ENCODE results near the gene ABCC10. TPM values are rescaled to one million over a fixed set of nuclear protein-coding genes. Genes with fewer than 3 reads are reported as not detected.

The ABCC10 gene
- total and polyA plus RNA-seq, 7 experiments from 2014 or later: 9.8 to 74.6 (median 58.4) TPM

- DNase-seq (no peak), ATAC-seq (no peak)
- Mint-ChIP-seq H3K4me1 (peaks cover 15 to 36% (median 27%) of the 10 kb centered on the region in 7 donors), H3K9me3 (peaks cover 0 to 1% (median 0%) of the 10 kb centered on the region in 11 donors), H3K27ac (peak overlapping the region; percentile 93 to 100 (median 98)), H3K36me3 (peaks cover 0 to 7% (median 3%) of the 10 kb centered on the region in 5 donors), H3K27me3 (no peaks in the 10 kb centered on the region), H3K4me3 (peak overlapping the region; percentile 89 to 98 (median 94))
- ChIA-PET CTCF (interaction anchor here (1.0 kb wide), 1 partner anchor 342 kb away, joined by 3 read pairs; the partner anchor contains the start of gene VEGFA), POLR2A (interaction anchor here (0.8 to 2.4 kb wide), 9 partner anchors 29 to 148 kb away, joined by 3 to 14 read pairs (median 6); partner anchors contain the start of genes POLH, POLR1C, TJAP1 and XPO5)
- intact Hi-C loops (cut with micrococcal nuclease): loop anchor here (5.0 kb wide), 5 partner anchors 446 to 1881 kb away; partner anchors contain the start of genes CNPY3 (in 1 of the 2), FOXP4 (in 1 of the 2), MRPS10 (in 1 of the 2) and PPP2R5D (in 1 of the 2)
- Histone ChIP-seq H3K4me3 (ENCODE audit: low read length) (peak overlapping the region; percentile 77), H3K36me3 (ENCODE audit: control insufficient read depth in 2 of 3, insufficient read depth in 3 of 3, low read length in 3 of 3) (peaks cover 0 to 27% (median 0%) of the 10 kb centered on the region in 3 experiments), H3K27ac (ENCODE audit: low read depth, low read length) (peak overlapping the region; percentile 95), H3K27me3 (ENCODE audit: control insufficient read depth in 2 of 2, insufficient read depth in 2 of 2, low read length in 2 of 2) (no peaks in the 10 kb centered on the region), H3K9me3 (ENCODE audit: control insufficient read depth in 2 of 3, low read length in 3 of 3) (no peaks in the 10 kb centered on the region), H3K4me1 (ENCODE audit: control insufficient read depth in 2 of 2, insufficient read depth in 2 of 2, low read length in 2 of 2) (peaks cover 11 to 12% of the 10 kb centered on the region in 2 donors)
These were observed 800 bp downstream of the ABCC10 start for GRCh38 chr6:43428112-43428570.

GRCh38 chr6:43428874-43429273 lies 1.5 kb downstream of the ABCC10 start:
- POLR2A ChIA-PET: interaction anchor here (2.1 to 2.4 kb wide), 3 partner anchors 45 to 88 kb away, joined by 6 to 14 read pairs (median 12); partner anchors contain the start of genes POLR1C, TJAP1 and YIPF3
- peak overlapping the region; percentile 93 to 100 (median 98) for H3K27ac Mint-ChIP-seq
- Histone ChIP-seq H3K4me1 (ENCODE audit: control insufficient read depth in 2 of 2, insufficient read depth in 2 of 2, low read length in 2 of 2) (peaks cover 11 to 12% of the 10 kb centered on the region in 2 donors), H3K9me3 (ENCODE audit: control insufficient read depth in 2 of 3, low read length in 3 of 3) (no peaks in the 10 kb centered on the region), H3K27ac (ENCODE audit: low read depth, low read length) (peak overlapping the region; percentile 95), H3K27me3 (ENCODE audit: control insufficient read depth in 2 of 2, insufficient read depth in 2 of 2, low read length in 2 of 2) (no peaks in the 10 kb centered on the region), H3K4me3 (ENCODE audit: low read length) (no peak overlapping the region), H3K36me3 (ENCODE audit: control insufficient read depth in 2 of 3, insufficient read depth in 3 of 3, low read length in 3 of 3) (peaks cover 0 to 34% (median 0%) of the 10 kb centered on the region in 3 experiments)
- H3K36me3 Mint-ChIP-seq: peaks cover 0 to 7% (median 3%) of the 10 kb centered on the region in 5 donors
- intact Hi-C loops (cut with micrococcal nuclease): loop anchor here (5.0 kb wide), 5 partner anchors 447 to 1882 kb away; partner anchors contain the start of genes CNPY3 (in 1 of the 2), FOXP4 (in 1 of the 2), MRPS10 (in 1 of the 2) and PPP2R5D (in 1 of the 2)
- H3K9me3 Mint-ChIP-seq: peaks cover 0 to 1% (median 0%) of the 10 kb centered on the region in 11 donors
- ATAC-seq: no peak
- DNase-seq: no peak
- peak overlapping the region; percentile 89 to 98 (median 94) for H3K4me3 Mint-ChIP-seq
- H3K4me1 Mint-ChIP-seq: peaks cover 15 to 36% (median 27%) of the 10 kb centered on the region in 7 donors
- CTCF ChIA-PET: no interaction called here
- no peaks in the 10 kb centered on the region for H3K27me3 Mint-ChIP-seq

- no peaks in the 10 kb centered on the region for H3K9me3 Mint-ChIP-seq
- ATAC-seq: no peak
- no peak overlapping the region for H3K4me3 Mint-ChIP-seq
- peaks cover 0 to 14% (median 3%) of the 10 kb centered on the region in 5 donors for H3K36me3 Mint-ChIP-seq
- H3K27me3 Mint-ChIP-seq: no peaks in the 10 kb centered on the region
- peaks cover 11 to 12% of the 10 kb centered on the region in 2 donors for H3K4me1 ChIP-seq (ENCODE audit: control insufficient read depth in 2 of 2, insufficient read depth in 2 of 2, low read length in 2 of 2)
- CTCF ChIA-PET: interaction anchor here (0.5 to 1.3 kb wide), 2 partner anchors 7 to 28 kb away, joined by 4 to 5 read pairs; no protein-coding TSS in a partner anchor
- intact Hi-C loops (cut with micrococcal nuclease): no loop called here
- no peaks in the 10 kb centered on the region for H3K9me3 ChIP-seq (ENCODE audit: control insufficient read depth in 2 of 3, low read length in 3 of 3)
- H3K4me3 ChIP-seq (ENCODE audit: low read length): no peak overlapping the region
- no peaks in the 10 kb centered on the region for H3K27me3 ChIP-seq (ENCODE audit: control insufficient read depth in 2 of 2, insufficient read depth in 2 of 2, low read length in 2 of 2)
- peaks cover 12 to 30% (median 21%) of the 10 kb centered on the region in 7 donors for H3K4me1 Mint-ChIP-seq
- H3K27ac ChIP-seq (ENCODE audit: low read depth, low read length): no peak overlapping the region
- POLR2A ChIA-PET: interaction anchor here (0.6 kb wide), 2 partner anchors 8 to 12 kb away, joined by 3 read pairs; no protein-coding TSS in a partner anchor
- no peak for DNase-seq
- no peak overlapping the region for H3K27ac Mint-ChIP-seq
- peaks cover 0 to 43% (median 0%) of the 10 kb centered on the region in 3 experiments for H3K36me3 ChIP-seq (ENCODE audit: control insufficient read depth in 2 of 3, insufficient read depth in 3 of 3, low read length in 3 of 3)
These were observed 4.9 kb downstream of the ABCC10 start for GRCh38 chr6:43432009-43432945.

GRCh38 chr6:43433148-43433547 lies 5.8 kb downstream of the ABCC10 start:
- no peak for ATAC-seq
- H3K27ac ChIP-seq (ENCODE audit: low read depth, low read length): no peak overlapping the region
- Mint-ChIP-seq H3K27me3 (no peaks in the 10 kb centered on the region), H3K4me1 (peaks cover 10 to 27% (median 17%) of the 10 kb centered on the region in 7 donors), H3K9me3 (no peaks in the 10 kb centered on the region), H3K36me3 (peaks cover 0 to 20% (median 4%) of the 10 kb centered on the region in 5 donors), H3K27ac (no peak overlapping the region), H3K4me3 (no peak overlapping the region)
- no peaks in the 10 kb centered on the region for H3K9me3 ChIP-seq (ENCODE audit: control insufficient read depth in 2 of 3, low read length in 3 of 3)
- no peak overlapping the region for H3K4me3 ChIP-seq (ENCODE audit: low read length)
- H3K4me1 ChIP-seq (ENCODE audit: control insufficient read depth in 2 of 2, insufficient read depth in 2 of 2, low read length in 2 of 2): peaks cover 10% of the 10 kb centered on the region in 2 donors
- H3K27me3 ChIP-seq (ENCODE audit: control insufficient read depth in 2 of 2, insufficient read depth in 2 of 2, low read length in 2 of 2): no peaks in the 10 kb centered on the region
- peaks cover 0 to 40% (median 0%) of the 10 kb centered on the region in 3 experiments for H3K36me3 ChIP-seq (ENCODE audit: control insufficient read depth in 2 of 3, insufficient read depth in 3 of 3, low read length in 3 of 3)
- no peak for DNase-seq
- POLR2A ChIA-PET: interaction anchor here (0.6 to 1.0 kb wide), 2 partner anchors 9 to 11 kb away, joined by 3 read pairs; no protein-coding TSS in a partner anchor
- CTCF ChIA-PET: interaction anchor here (0.7 kb wide), 1 partner anchor 74 kb away, joined by 3 read pairs; no protein-coding TSS in a partner anchor
- intact Hi-C loops (cut with micrococcal nuclease): no loop called here

GRCh38 chr6:43434001-43434840 lies 6.9 kb downstream of the ABCC10 start:
- H3K4me1 ChIP-seq (ENCODE audit: control insufficient read depth in 2 of 2, insufficient read depth in 2 of 2, low read length in 2 of 2): no peaks in the 10 kb centered on the region
- H3K4me3 ChIP-seq (ENCODE audit: low read length): no peak overlapping the region
- Mint-ChIP-seq H3K27ac (peak overlapping the region in 4 of 9 donors; percentile 10 to 60 (median 33)), H3K4me3 (no peak overlapping the region), H3K36me3 (peaks cover 0 to 20% (median 4%) of the 10 kb centered on the region in 5 donors), H3K9me3 (no peaks in the 10 kb centered on the region), H3K27me3 (no peaks in the 10 kb centered on the region), H3K4me1 (peaks cover 0 to 16% (median 7%) of the 10 kb centered on the region in 7 donors)
- peaks cover 0 to 49% (median 0%) of the 10 kb centered on the region in 3 experiments for H3K36me3 ChIP-seq (ENCODE audit: control insufficient read depth in 2 of 3, insufficient read depth in 3 of 3, low read length in 3 of 3)
- intact Hi-C loops (cut with micrococcal nuclease): no loop called here
- DNase-seq (no peak), ATAC-seq (no peak)
- no peaks in the 10 kb centered on the region for H3K9me3 ChIP-seq (ENCODE audit: control insufficient read depth in 2 of 3, low read length in 3 of 3)
- no peak overlapping the region for H3K27ac ChIP-seq (ENCODE audit: low read depth, low read length)
- no peaks in the 10 kb centered on the region for H3K27me3 ChIP-seq (ENCODE audit: control insufficient read depth in 2 of 2, insufficient read depth in 2 of 2, low read length in 2 of 2)
- ChIA-PET POLR2A (no interaction called here), CTCF (no interaction called here)
